T-helper 2 cell (primary cell): ENCODE results near the gene CHD8.
"Not testable (repeated sequence)": the region's sequence is repeated elsewhere in the genome, so short reads cannot be mapped to it uniquely, and the experiment has no call there.

Experiments
- DNase-seq, 5 experiments: peaks; one replicate each; pipeline versions ENCODE4 v3.0.0 to v3.0.0-alpha.2; 2012 to 2022
- total RNA-seq, 2 donors: gene quantifications; one replicate each; lab custom pipeline; 2026; lab: John Stamatoyannopoulos, UW

The CHD8 gene
- total RNA-seq: 195 to 215 reads per million in 2 donors

DNA sequence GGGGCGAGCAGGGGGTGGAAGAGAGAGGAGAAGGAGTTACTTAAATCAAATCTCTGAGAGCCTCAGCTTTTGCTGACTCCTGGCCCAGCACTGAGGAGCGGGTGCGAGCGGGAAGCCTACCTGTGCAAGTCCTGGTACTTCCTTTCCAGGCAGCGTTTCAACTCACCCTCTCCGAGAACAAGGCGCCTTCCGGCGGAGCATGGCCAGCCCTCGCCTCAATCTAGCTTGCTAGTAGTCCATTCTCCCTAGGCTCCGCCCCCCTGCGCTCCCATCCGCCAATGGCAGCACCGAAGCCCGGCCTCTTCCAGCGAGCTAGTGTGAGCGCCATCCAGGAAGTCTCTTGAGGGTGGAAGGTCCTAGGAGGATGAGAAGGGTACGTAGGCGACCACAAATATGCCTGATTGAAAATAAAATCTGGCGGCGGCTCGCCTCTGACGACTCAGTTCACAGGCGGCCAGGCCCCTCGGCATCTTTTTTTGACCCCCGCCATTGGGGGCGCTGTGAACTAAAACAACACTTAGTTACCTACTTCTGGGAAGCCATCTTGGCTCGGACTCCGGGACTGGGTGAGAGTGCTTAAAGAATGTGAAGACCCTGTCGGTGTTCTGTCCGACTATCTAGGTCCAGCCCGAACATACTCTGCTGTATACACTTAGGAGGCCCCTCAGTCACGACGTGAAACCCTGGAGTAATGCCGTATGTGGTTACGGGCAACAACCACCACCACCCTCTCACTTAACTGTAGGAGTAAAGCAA, at the start of gene CHD8:
CHD8 (minus strand) TSS at position 212 of the 756 bp plus-strand sequence. CDS start 24,480 bp downstream, outside the sequence.
- DNase-seq: peak; percentile 98 to 100 (median 100)

GRCh38 chr14:21505012-21505553, 49.2 kb upstream of the CHD8 start:
- DNase-seq: peak in 1 of 5 experiments; percentile 56

DNA sequence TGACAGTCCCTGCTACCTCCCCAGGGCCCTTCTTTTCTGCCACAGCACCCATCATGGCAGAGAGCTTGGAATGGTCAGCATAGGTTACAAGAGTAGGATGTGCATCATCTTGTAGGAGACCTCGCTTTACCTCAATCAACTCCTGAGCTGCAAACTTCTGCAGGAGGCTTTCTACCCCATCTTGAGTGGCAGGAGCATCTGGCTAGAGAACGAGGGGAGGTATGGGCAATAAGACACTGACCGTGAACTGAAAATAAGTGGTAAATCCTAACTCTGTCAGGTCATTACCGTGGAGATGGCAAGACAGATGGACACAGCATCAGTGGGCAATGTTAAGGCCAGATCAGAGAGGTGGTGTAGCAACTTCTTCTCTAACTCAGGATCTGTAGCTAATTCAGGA, 47.5 kb upstream of the CHD8 start:
- DNase-seq: no peak

- no peak for DNase-seq
These were observed 45.6 kb upstream of the CHD8 start for GRCh38 chr14:21501568-21501967.

DNA sequence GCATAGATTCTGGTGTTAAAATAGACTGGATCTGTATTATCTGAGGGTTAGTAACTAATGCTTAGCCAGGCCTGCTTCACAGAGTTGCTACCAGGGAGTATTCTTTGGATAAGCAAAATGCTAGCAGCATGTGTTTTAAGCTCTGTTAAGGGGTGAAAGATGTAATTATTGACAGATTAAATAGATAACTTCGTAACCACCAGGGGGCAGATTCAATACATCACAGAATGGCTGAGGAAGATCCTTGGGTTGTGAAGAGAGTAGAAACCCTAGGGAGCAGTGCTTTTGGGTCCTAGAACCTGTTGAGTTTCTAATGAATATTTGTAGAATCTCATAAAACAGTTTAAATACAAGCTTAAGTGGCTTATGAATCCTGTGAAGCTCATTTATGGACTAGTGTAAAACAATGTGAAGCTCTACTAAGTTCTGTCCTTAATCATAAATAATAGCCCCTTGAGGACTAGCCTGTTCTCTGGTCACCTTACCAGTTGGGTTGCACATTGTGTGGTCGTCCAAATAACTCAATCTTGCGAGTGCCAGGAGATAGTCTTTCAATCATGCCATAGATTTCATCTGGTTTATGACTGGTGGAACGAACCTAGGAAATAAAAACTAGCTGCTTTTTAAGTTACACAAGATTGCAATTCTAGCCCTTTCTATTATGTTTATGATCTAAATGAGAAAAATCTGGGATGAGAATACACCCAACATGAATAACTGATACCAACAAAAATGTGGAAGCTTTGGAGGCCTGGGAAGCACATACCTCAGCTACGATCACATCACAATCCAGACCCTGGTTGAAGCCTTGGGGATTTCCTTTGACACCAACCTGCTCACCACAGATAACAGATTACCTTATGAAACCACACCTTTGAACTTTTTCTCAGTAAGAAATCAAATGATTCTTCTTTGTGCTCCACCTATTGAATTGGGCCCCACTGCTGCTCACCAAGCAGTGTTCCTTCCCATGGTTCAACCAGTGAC, 42.9 kb upstream of the CHD8 start:
- DNase-seq: peak in 3 of 5 experiments; percentile 12 to 69 (median 18)

- DNase-seq: no peak
These were observed 40.5 kb upstream of the CHD8 start for GRCh38 chr14:21496453-21496852.

DNA sequence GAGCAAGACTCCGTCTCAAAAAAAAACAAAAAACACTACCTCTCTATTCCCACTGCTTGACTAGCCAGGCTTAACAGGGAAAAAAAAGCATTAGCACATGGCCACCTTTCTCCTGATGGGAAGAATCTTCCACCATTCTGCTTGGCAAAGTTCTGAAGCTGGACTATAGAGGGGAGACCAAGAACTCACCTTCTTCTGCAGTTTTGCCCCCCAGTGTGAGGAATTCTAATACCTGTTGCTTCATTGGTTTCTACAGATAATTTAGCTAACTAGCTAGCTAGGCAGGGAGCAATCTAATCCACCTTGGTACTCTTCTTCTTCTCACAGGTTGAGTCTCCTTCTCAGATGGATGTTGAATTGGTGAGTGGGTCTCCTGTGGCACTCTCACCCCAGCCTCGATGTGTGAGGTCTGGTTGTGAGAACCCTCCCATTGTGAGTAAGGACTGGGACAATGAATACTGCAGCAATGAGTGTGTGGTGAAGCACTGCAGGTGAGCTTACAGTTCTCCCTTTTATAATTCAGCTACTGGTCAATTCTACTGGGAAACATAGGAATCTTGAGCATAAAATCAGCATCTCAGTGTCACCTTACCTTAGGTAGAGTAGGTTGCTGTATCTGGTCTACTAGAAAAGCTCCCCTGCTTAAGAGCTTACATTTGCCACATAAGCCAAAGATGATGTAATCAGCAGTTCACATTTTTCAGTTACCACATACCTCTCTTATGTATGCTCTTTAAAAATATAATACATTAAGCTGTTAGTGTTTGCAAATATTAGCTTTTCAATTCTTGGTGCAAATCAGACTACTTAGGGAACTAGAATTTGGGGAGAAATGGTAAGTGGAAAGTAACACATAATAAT, 39.2 kb upstream of the CHD8 start:
- no peak for DNase-seq

GRCh38 chr14:21486640-21487087, 30.7 kb upstream of the CHD8 start:
- no peak for DNase-seq

GRCh38 chr14:21476925-21477681, 21.2 kb upstream of the CHD8 start, which contains the start of the genes RAB2B and TOX4:
RAB2B (minus strand) TSS chr14:21476959; CDS start chr14:21476872, 87 bp downstream.
TOX4 (plus strand) TSS chr14:21477195; CDS start chr14:21477279, 84 bp downstream.
- peak; percentile 76 to 99 (median 93) for DNase-seq

- DNase-seq: peak in 3 of 5 experiments; percentile 73 to 85 (median 81)
These were observed 20.6 kb upstream of the CHD8 start for GRCh38 chr14:21476523-21476924.

- no peak for DNase-seq
These were observed 20.0 kb upstream of the CHD8 start for GRCh38 chr14:21475767-21476522.

GRCh38 chr14:21467616-21468015, 11.7 kb upstream of the CHD8 start:
- no peak for DNase-seq

DNA sequence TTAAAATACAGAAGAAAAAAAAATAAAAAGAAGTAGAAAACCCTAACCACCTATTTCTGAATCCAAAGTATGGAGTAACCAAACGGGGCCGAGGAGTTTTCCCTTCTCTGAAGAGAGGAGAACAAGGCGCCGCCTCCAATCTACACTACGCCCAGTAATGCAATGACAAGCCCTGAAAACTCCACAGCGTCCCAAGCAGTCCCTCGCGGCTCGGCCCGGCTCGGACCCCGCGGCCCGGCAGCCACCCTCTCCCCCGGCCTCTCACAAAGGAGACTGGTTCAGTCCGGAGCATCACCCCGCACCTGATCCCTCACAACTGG, 371 bp downstream of the CHD8 start:
- DNase-seq: no peak

DNA sequence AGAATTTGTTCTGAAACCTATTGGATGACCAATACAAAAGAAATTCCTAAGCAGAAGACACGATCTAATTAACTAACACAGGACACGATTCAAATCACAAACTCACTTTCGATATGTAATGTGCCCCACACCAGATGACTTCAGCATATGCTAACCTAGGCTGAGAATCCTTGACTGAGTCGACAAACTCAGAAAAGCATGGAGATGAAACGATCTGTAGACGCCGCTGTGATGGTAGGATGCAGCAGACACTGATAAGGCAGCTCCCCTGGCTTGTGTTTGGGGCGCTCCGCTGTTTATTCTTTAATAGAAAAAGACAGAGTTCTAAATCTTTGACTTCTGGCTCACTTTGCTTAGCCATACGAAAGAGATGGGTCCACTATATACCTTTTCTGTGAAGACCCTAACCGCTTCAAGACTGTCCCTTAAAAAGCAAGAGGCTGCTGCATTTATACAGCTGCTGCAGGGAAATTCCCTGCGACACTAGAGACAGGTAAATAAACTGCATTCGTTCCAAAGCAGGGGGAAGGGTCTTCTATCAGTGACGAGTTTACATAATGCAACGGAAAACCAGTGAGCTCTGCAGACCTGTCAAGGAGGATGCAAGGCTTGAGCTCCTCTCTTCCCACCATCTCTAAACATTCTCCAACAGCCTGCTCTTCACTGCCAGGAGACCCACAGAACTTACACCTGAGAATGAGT, 929 bp downstream of the CHD8 start:
- DNase-seq: peak in 1 of 5 experiments; percentile 68

DNA sequence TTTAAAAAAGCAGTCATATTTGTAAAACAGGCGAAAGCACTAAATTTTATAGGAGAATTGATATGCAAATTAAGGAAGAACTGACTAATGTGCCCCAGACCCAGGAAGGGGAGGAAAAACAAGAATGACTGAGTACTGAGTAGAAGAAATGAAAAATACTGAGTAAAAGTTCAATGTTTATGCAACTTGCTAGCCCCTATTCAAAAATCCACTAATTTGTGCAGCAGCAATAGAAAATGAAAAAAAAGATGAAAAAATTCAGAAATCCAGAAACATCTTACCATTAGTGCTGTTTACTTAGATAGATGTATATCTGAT, 6.1 kb downstream of the CHD8 start:
- no peak for DNase-seq

DNA sequence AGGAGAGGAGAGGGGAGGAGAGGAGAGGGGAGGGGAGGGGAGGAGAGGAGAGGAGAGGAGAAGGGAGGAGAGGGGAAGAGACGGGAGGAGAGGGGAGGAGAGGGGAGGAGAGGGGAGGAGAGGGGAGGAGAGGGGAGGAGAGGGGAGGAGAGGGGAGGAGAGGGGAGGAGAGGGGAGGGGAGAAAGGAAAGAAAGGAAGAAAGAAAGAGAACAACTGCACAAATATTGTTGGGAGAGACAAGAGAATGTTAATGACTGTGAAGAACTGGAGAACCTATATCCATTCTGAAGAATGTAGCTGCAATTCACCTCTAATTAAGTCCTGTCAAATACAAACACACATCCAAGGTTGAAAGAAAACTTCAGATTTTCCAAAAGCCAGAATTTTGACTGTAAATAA, 13.3 kb downstream of the CHD8 start:
- not testable (repeated sequence) for DNase-seq

- no peak for DNase-seq
These were observed 15.1 kb downstream of the CHD8 start for GRCh38 chr14:21440859-21441258.

- DNase-seq: peak; percentile 92 to 99 (median 97)
These were observed 18.6 kb downstream of the CHD8 start for GRCh38 chr14:21437063-21437901.

DNA sequence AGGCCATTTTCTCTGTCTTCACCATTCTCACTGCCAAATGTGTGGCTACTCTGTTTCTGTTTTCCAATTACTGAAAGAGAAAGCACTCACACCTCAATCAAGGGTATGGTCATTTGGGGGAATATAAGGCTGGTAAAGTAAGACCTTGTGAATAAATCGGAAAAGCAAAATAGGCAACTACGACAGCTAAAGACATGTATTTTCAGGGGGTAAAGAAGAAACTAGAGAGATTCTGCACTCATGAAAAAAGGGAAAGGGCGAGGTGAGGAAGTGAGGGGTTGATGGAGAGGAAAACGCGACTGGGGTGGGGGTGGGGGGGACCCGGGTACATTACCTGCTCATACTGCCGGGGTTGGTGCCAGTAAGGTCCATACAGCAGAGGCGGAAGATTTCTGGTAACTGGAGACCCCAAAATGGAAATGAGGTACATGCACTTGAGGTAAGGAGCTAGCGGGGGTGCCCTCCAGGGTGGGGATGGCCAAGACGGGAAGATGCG, 19.3 kb downstream of the CHD8 start:
- DNase-seq: no peak
